K562 (cell line): ENCODE data around the gene BATF. TPM values are rescaled to one million over a fixed set of nuclear protein-coding genes. Genes with fewer than 3 reads are reported as not detected.
A peak's percentile ranks its signal among the peaks of the same experiment; 100 is the strongest.

Source experiments
- ATAC-seq: fragments of 200-7000 bp; cut with Tn5 transposase; 3 replicates; pipeline ENCODE4 v1.9.1; 2020; ENCODE audit warnings: moderate library complexity
- BruUV-seq: library from RNA; stranded (reverse); fragments of 400-500 nt; replicated peaks from 2 replicates; lab custom pipeline; 2021; lab: Mats Ljungman, UMichigan
- CTCF ChIA-PET: fragments of 300-600 bp; formaldehyde crosslinking; extraction: SDS; loops from one replicate; lab custom pipeline; 2021; ENCODE audit warnings: low intra/inter-chr PET ratio; lab: Yijun Ruan, JAX
- POLR2A ChIA-PET: fragments of 300-600, 350-650 bp; sonication (Branson Sonifier 250); formaldehyde crosslinking; extraction: SDS; loops from one replicate; lab custom pipeline; 2021; ENCODE audit warnings: antibody characterized with exemption, inconsistent platforms; lab: Yijun Ruan, JAX
- DNase-seq, 4 experiments: peaks; one replicate each; pipeline versions ENCODE4 v3.0.0 to v3.0.0-alpha.2; 2011 to 2018; ENCODE audit warnings: low spot score in 3 of 4, mixed read lengths in 3 of 4; ENCODE audit errors: extremely low read depth in 1 of 4
- FAIRE-seq: peaks from 2 replicates; lab custom pipeline; 2011; peaks lifted over from hg19 to GRCh38; lab: Jason Lieb, UNC
- H2AFZ ChIP-seq: 2 replicates; pipeline ENCODE4 v1.6.0; 2011; ENCODE audit warnings: low read depth, low read length, control low read depth, inconsistent platforms
- H3K27ac ChIP-seq: fragments of 200-600 bp; 3 replicates; pipeline ENCODE4 v1.8.0; 2011; ENCODE audit warnings: low read depth, mild to moderate bottlenecking, control low read depth, inconsistent platforms, low read length, moderate library complexity, mixed read lengths; ENCODE audit errors: extremely low read depth
- H3K27me3 ChIP-seq, 2 experiments: fragments of 300-600 bp in 1 of 2; 2 replicates in 1 of 2; 3 replicates in 1 of 2; pipeline versions ENCODE4 v1.6.0 to v1.8.0; 2011; ENCODE audit warnings: inconsistent platforms in 2 of 2, low read length in 2 of 2, mild to moderate bottlenecking in 1 of 2, mixed read lengths in 1 of 2, moderate library complexity in 1 of 2; ENCODE audit not compliant: control insufficient read depth in 2 of 2, insufficient read depth in 2 of 2
- H3K36me3 ChIP-seq: fragments of 300-600 bp; 3 replicates; pipeline ENCODE4 v1.8.0; 2011; ENCODE audit warnings: mild to moderate bottlenecking, low read length, inconsistent platforms; ENCODE audit not compliant: control insufficient read depth, insufficient read depth
- H3K4me1 ChIP-seq, 2 experiments: fragments of 200-600 bp in 1 of 2; replicated peaks in 1 of 2; 2 replicates in 1 of 2; 3 replicates in 1 of 2; pipeline versions ENCODE4 v1.5.1 to v1.8.0; 2011; ENCODE audit warnings: inconsistent platforms in 2 of 2, low read length in 2 of 2, mild to moderate bottlenecking in 1 of 2, mixed read lengths in 1 of 2, moderate library complexity in 1 of 2; ENCODE audit not compliant: control insufficient read depth in 2 of 2, insufficient read depth in 2 of 2
- H3K4me2 ChIP-seq: 2 replicates; pipeline ENCODE4 v1.6.1; 2011; ENCODE audit warnings: low read length, control low read depth, inconsistent platforms, mixed read lengths; ENCODE audit not compliant: insufficient read depth
- H3K4me3 ChIP-seq: fragments of 200-600 bp; sonication (generic), shearing (Covaris generic); 2 replicates; pipeline ENCODE4 v1.5.1; 2016; ENCODE audit warnings: control low read depth, inconsistent platforms
- H3K79me2 ChIP-seq: fragments of 200-600 bp; 3 replicates; pipeline ENCODE4 v1.8.0; 2011; ENCODE audit warnings: low read length, inconsistent platforms; ENCODE audit not compliant: control insufficient read depth, insufficient read depth
- H3K9ac ChIP-seq, 2 experiments: 2 replicates each; pipeline versions ENCODE4 v1.6.0 to v1.6.1; 2011; ENCODE audit warnings: low read depth in 2 of 2, low read length in 2 of 2, control low read depth in 1 of 2, inconsistent platforms in 1 of 2, mild to moderate bottlenecking in 1 of 2, mixed read lengths in 1 of 2; ENCODE audit not compliant: insufficient read depth in 1 of 2
- H3K9me1 ChIP-seq: one replicate; pipeline ENCODE4 v1.6.0; 2011; ENCODE audit warnings: inconsistent platforms, mild to moderate bottlenecking, low read length, moderate library complexity; ENCODE audit not compliant: control insufficient read depth, insufficient read depth
- H3K9me3 ChIP-seq: replicated peaks from 2 replicates; pipeline ENCODE4 v1.5.1; 2011; ENCODE audit warnings: low read depth, low read length, inconsistent platforms; ENCODE audit not compliant: control insufficient read depth, insufficient read depth
- H4K20me1 ChIP-seq: replicated peaks from 2 replicates; pipeline ENCODE4 v1.6.1; 2011; ENCODE audit warnings: low read length, inconsistent platforms, mixed read lengths; ENCODE audit not compliant: control insufficient read depth, insufficient read depth
- ARID4B ChIP-seq: sonication (generic); formaldehyde crosslinking; IDR thresholded peaks from 2 replicates; pipeline ENCODE4 v1.8.0; 2022; ENCODE audit warnings: mild to moderate bottlenecking, missing genetic modification reagents
- CTCF ChIP-seq, 3 experiments: IDR thresholded peaks in 2 of 3; conservative IDR thresholded peaks in 1 of 3; 2 replicates each; pipeline ENCODE4 v1.5.1; 2011 to 2012; ENCODE audit warnings: low read length in 3 of 3, mild to moderate bottlenecking in 3 of 3, control low read depth in 2 of 3, improper control_type of control experiment in 1 of 3, inconsistent platforms in 1 of 3, low read depth in 1 of 3, mixed read lengths in 1 of 3, moderate library complexity in 1 of 3; ENCODE audit not compliant: insufficient read depth in 2 of 3
- CTCFL ChIP-seq: IDR thresholded peaks from 2 replicates; pipeline ENCODE4 v1.6.1; 2011; ENCODE audit warnings: borderline replicate concordance, low read depth, mild to moderate bottlenecking, moderate library complexity, low read length; ENCODE audit not compliant: insufficient read depth, poor library complexity, severe bottlenecking
- HNRNPK ChIP-seq: fragments of 200-400 bp; formaldehyde crosslinking; IDR thresholded peaks from one replicate; pipeline ENCODE4 v1.6.1; 2018; ENCODE audit warnings: mild to moderate bottlenecking, low read depth, low read length; ENCODE audit not compliant: poor library complexity, severe bottlenecking
- MNT ChIP-seq, 2 experiments: fragments of 450-650 bp; conservative IDR thresholded peaks; 2 replicates each; pipeline ENCODE4 v1.6.1; 2017; ENCODE audit warnings: mild to moderate bottlenecking in 2 of 2, moderate library complexity in 2 of 2
- PTBP1 ChIP-seq: fragments of 200-400 bp; formaldehyde crosslinking; IDR thresholded peaks from 2 replicates; pipeline ENCODE4 v1.6.1; 2017; ENCODE audit warnings: low read depth, low read length
- RAD21 ChIP-seq, 2 experiments: fragments of 250-450 bp in 1 of 2; fragments of 450-650 bp in 1 of 2; sonication (Bioruptor Pico) in 1 of 2; formaldehyde crosslinking in 1 of 2; IDR thresholded peaks in 1 of 2; conservative IDR thresholded peaks in 1 of 2; 2 replicates each; pipeline versions ENCODE4 v1.4.0 to v1.8.0; 2020 to 2022; ENCODE audit warnings: mild to moderate bottlenecking in 2 of 2, moderate library complexity in 1 of 2
- SLC30A9 ChIP-seq: fragments of 250-450 bp; sonication (Bioruptor Pico); IDR thresholded peaks from 2 replicates; pipeline ENCODE4 v1.8.0; 2022; ENCODE audit warnings: mild to moderate bottlenecking, moderate library complexity
- ZNF197 ChIP-seq: fragments of 200-800 bp; sonication (Bioruptor generic); IDR thresholded peaks from 2 replicates; pipeline ENCODE4 v1.6.1; 2016; ENCODE audit warnings: low read depth, missing genetic modification characterization, missing compliant biosample characterization
- ZNF77 ChIP-seq: fragments of 250-450 bp; sonication (Bioruptor Pico); IDR thresholded peaks from 2 replicates; pipeline ENCODE4 v1.5.0; 2020
- whole genome bisulfite sequencing: fragments of 100-300 bp; shearing (Covaris generic); methylation state at CpG from one replicate; pipeline ENCODE4 v1.1.6; 2016; ENCODE audit warnings: low coverage, mixed read lengths; ENCODE audit not compliant: insufficient coverage; ENCODE audit errors: missing lambda C conversion rate; 5-methylcytosine and 5-hydroxymethylcytosine counted together
- in situ Hi-C: fragments of 300-500 bp; cut with MboI; formaldehyde crosslinking; loops from 4 replicates; pipeline ENCODE4 v1.15.0; 2018; ENCODE audit warnings: inconsistent platforms, mixed read lengths
- intact Hi-C: fragments of 100-400 bp; cut with micrococcal nuclease; formaldehyde crosslinking; loops from 2 replicates; pipeline ENCODE4 v1.14.2; 2022
- polyA plus RNA-seq, 8 experiments: library from polyadenylated mRNA; depleted of rRNA in 4 of 8; stranded (reverse) in 5 of 8; unstranded in 3 of 8; fragments of >200 nt; fragmentation: Nextera tagmentation in 2 of 8; fragmentation: Illumina TruSeq in 1 of 8; extraction: Ambion mirVana in 2 of 8; extraction: Trizol in 1 of 8; gene quantifications; 2 replicates each; pipeline versions ENCODE4 v1.2.1 to v1.2.3, GENCODE V29; 2011 to 2014; ENCODE audit warnings: inconsistent platforms in 1 of 8, missing spikeins in 1 of 8
- total RNA-seq, 7 experiments: library from RNA; depleted of rRNA in 6 of 7; stranded (reverse); fragments of >200 nt in 6 of 7; fragmentation: Illumina TruSeq in 2 of 7; extraction: Trizol in 2 of 7; gene quantifications; 2 replicates each; pipeline versions ENCODE4 v1.2.1 to v1.2.3, GENCODE V29; 2011 to 2021; ENCODE audit warnings: low replicate concordance in 1 of 7

The BATF gene
- total and polyA plus RNA-seq, 9 of the 15 experiments (the other 6 are each of a cell fraction or from before 2014, with no cell fraction given): 0.13 to 2.1 (median 0.55) TPM; not detected in 2

GRCh38 chr14:75577729-75578101, 55.4 kb downstream of the BATF start:
- ATAC-seq (peak; percentile 99), DNase-seq (peak; percentile 65 to 73 (median 68)), FAIRE-seq (peak; percentile 81)
- in situ Hi-C loops: loop anchor here (5.0 to 10.0 kb wide), 2 partner anchors 75 to 407 kb away; partner anchors contain the start of genes IFT43 and TGFB3
- Histone ChIP-seq H3K9ac (no peak overlapping the region), H2AFZ (no peak overlapping the region), H4K20me1 (no peaks in the 10 kb centered on the region), H3K27ac (no peak overlapping the region), H3K4me1 (peaks cover 0 to 14% of the 10 kb centered on the region in 2 experiments; a peak in 2 of 5 replicates), H3K9me3 (no peaks in the 10 kb centered on the region), H3K4me2 (no peak overlapping the region), H3K4me3 (no peak overlapping the region), H3K27me3 (peaks cover 4 to 26% of the 10 kb centered on the region in 2 experiments; a peak in 4 of 5 replicates), H3K79me2 (no peaks in the 10 kb centered on the region), H3K36me3 (no peaks in the 10 kb centered on the region), H3K9me1 (no peaks in the 10 kb centered on the region)
- BruUV-seq: no TSS peak
- WGBS: 5% methylated on average over 13 of the region's 16 CpGs
- intact Hi-C loops: loop anchor here (1.0 to 5.0 kb wide), 2 partner anchors 77 to 405 kb away; partner anchors contain the start of gene TGFB3
- CTCF ChIA-PET: interaction anchor here (0.6 to 1.8 kb wide), 3 partner anchors 76 to 934 kb away, joined by 3 to 20 read pairs (median 3); no protein-coding TSS in a partner anchor
- POLR2A ChIA-PET: interaction anchor here (0.6 to 1.2 kb wide), 2 partner anchors 76 to 463 kb away, joined by 3 to 4 read pairs; no protein-coding TSS in a partner anchor
- TF ChIP-seq HNRNPK: no peak
- no peak for TF ChIP-seq ZNF77
- TF ChIP-seq RAD21 (CRISPR knock-in tag; conservative IDR thresholded peaks at IDR 0.05 in 1 of 2, IDR thresholded peaks at IDR 0.05 in 1 of 2): peak; percentile 67 to 72
- TF ChIP-seq ZNF197 (CRISPR knock-in tag): no peak
- TF ChIP-seq SLC30A9 (CRISPR knock-in tag): no peak
- no peak for TF ChIP-seq ARID4B
- TF ChIP-seq CTCF (IDR thresholded peaks at IDR 0.05 in 2 of 3, conservative IDR thresholded peaks at IDR 0.05 in 1 of 3; ENCODE audit: insufficient read depth in 2 of 3, low read depth in 1 of 3, low read length in 3 of 3): peak; percentile 65 to 69 (median 68)
- peak; percentile 18 for TF ChIP-seq CTCFL
- TF ChIP-seq PTBP1: no peak
- TF ChIP-seq MNT (conservative IDR thresholded peaks at IDR 0.05): 0 out of 4 replicates have a peak, but pooled peaks of 1 of the 2 experiments have one; percentile 14
